ENCODE results near the gene ARHGAP15. TPM values are rescaled to one million over a fixed set of nuclear protein-coding genes. Genes with fewer than 3 reads are reported as not detected.

ARHGAP15 gene
- total and polyA plus RNA-seq, 8 donors: 0.69 to 5.2 (median 1.5) TPM

DNA sequence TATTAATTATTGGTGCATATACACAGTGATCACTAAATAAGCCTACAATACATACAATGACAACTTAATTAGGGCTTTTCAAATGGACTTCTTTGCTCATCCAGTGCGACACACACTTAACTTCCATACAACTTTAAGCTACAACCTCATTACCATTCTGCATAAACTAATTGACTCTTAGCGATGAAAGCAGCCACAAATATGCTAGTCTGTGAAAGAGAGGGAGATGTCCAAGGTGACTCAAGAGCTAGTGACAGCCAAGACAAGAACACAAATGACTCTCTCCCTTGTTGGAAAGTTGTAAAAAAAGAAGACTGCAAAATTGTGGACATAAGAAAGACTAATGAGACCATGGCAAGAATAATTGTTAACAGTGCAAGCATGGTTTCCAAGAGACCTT, 264.8 kb downstream of the ARHGAP15 start:
- Histone ChIP-seq H3K4me3 (no peak overlapping the region), H3K27ac (no peak overlapping the region), H3K36me3 (no peaks in the 10 kb centered on the region), H3K9me3 (no peaks in the 10 kb centered on the region), H3K4me1 (no peaks in the 10 kb centered on the region), H3K27me3 (no peaks in the 10 kb centered on the region)
- FAIRE-seq: no peak
- intact Hi-C loops (cut with DNase I): no loop called here
- ATAC-seq: no peak
- 93 to 97% methylated on average over 2 of the region's 2 CpGs for WGBS, 2 donors
- TF ChIP-seq, protein P1, sequence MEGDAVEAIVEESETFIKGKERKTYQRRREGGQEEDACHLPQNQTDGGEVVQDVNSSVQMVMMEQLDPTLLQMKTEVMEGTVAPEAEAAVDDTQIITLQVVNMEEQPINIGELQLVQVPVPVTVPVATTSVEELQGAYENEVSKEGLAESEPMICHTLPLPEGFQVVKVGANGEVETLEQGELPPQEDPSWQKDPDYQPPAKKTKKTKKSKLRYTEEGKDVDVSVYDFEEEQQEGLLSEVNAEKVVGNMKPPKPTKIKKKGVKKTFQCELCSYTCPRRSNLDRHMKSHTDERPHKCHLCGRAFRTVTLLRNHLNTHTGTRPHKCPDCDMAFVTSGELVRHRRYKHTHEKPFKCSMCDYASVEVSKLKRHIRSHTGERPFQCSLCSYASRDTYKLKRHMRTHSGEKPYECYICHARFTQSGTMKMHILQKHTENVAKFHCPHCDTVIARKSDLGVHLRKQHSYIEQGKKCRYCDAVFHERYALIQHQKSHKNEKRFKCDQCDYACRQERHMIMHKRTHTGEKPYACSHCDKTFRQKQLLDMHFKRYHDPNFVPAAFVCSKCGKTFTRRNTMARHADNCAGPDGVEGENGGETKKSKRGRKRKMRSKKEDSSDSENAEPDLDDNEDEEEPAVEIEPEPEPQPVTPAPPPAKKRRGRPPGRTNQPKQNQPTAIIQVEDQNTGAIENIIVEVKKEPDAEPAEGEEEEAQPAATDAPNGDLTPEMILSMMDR (IDR thresholded peaks at IDR 0.05): no peak
- DNase-seq: no peak

DNA sequence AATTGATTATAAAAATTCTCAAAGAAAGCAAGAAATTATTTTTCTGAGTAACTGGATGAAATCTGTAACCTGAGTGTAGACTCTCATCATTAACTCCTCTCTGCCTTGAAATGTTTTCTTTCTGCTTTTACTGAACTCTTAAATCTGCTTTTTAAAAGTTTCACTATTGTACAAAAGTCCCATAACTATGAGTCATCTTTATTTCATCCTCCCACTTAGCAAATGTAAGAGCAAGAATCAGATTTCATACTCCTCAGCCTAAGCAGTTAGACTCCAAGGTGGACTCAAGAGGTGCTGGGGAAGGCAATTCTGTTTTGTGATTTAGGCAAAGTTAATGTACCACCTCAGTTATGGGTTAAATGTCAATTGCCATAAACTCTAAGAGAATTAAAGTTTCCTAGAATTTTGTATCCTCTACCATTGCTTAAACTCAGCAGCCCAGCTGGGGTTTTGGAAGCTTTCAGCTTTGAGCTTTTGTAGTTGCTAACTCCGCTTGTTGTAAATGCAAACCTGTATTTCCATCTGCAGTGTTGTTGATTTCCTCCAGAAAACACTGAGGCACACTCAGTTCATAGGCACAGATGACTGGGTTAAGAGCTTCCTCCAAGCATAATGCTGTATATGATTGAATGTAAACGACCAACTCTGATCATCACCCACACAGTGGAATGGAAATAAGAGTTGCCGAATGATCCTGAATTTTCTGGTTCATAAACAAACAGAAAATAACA, 268.8 kb downstream of the ARHGAP15 start:
- H3K4me3 ChIP-seq: no peak overlapping the region
- WGBS, 2 donors: 64 to 81% methylated on average over 3 of the region's 3 CpGs

DNA sequence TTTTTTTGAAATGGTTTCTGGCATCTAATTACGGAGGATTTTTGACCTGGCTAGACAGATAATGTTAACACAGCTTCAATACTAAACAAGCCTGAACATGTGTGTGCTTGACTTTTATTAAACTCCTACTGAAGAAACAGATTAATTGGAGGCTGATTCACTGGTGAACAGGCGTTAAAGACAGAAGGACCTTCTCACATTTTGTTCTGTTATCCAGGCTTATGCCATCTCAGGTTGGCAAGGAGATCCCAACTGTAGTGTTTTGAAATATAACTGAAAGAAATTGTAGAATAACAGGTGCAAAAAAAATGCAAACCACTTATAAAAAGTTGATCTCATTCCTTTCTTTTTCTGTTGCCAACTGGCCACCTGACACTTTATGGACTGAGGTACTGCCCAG, 269.6 kb downstream of the ARHGAP15 start:
- Histone ChIP-seq H3K27ac (no peak overlapping the region), H3K9me3 (no peaks in the 10 kb centered on the region), H3K4me1 (no peaks in the 10 kb centered on the region), H3K36me3 (no peaks in the 10 kb centered on the region), H3K4me3 (no peak overlapping the region), H3K27me3 (no peaks in the 10 kb centered on the region)
- FAIRE-seq (no peak), DNase-seq (no peak), ATAC-seq (no peak)
- TF ChIP-seq, protein P1 (IDR thresholded peaks at IDR 0.05): no peak
- WGBS, 2 donors: 47 to 53% methylated on average over 2 of the region's 2 CpGs
- intact Hi-C loops (cut with DNase I): no loop called here

More for the DNA sequence above, 268.8 kb downstream of the ARHGAP15 start:
- Histone ChIP-seq H3K27me3 (no peaks in the 10 kb centered on the region), H3K4me1 (no peaks in the 10 kb centered on the region), H3K36me3 (no peaks in the 10 kb centered on the region), H3K27ac (no peak overlapping the region), H3K9me3 (no peaks in the 10 kb centered on the region)
- TF ChIP-seq, protein P1 (IDR thresholded peaks at IDR 0.05): no peak
- DNase-seq (no peak), ATAC-seq (no peak), FAIRE-seq (no peak)
- intact Hi-C loops (cut with DNase I): no loop called here

DNA sequence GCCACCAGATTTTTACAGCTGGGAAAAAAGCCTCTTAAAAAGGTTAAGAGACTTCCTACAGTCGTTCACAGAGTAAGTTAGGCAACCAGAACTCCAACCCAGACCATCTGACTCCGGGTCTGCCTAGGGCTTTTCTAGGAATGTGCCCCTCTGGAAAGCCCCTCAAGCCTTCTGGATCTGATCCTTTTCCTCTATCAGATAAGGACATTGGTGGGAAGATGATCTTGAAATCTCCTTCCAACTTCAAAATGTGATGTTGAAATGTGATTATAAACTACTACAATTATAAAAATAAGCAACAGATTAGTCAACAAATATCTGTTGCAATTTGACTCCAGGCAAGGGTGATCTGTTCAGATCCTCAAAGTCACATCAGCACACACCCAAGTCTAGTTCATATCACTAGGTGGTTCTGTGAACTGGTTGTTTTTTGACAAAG, 270.4 kb downstream of the ARHGAP15 start:
- Histone ChIP-seq H3K9me3 (no peaks in the 10 kb centered on the region), H3K4me1 (no peaks in the 10 kb centered on the region), H3K27me3 (no peaks in the 10 kb centered on the region), H3K4me3 (no peak overlapping the region), H3K36me3 (no peaks in the 10 kb centered on the region), H3K27ac (no peak overlapping the region)
- TF ChIP-seq, protein P1 (IDR thresholded peaks at IDR 0.05): no peak
- intact Hi-C loops (cut with DNase I): no loop called here
- DNase-seq: no peak
- 71 to 78% methylated on average over 2 of the region's 2 CpGs for WGBS, 2 donors
- FAIRE-seq: no peak
- no peak for ATAC-seq

DNA sequence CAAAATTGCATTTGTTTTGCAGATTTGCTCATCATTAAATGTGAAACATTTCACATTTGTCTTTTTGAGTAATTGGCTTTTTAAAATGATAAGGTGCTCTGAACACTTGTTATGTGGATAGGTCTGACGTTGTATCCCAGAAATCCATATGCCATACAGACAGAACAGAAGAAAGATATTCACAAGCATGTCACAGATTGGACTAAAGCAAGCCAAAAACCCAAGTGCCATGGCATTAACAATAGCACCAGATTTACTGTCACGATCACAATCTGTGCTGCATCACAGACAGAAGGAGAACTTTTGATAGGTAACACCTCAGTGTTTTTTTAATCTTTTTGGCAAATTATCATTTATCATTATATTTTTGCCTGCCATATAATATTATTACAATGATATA, 272.6 kb downstream of the ARHGAP15 start:
- TF ChIP-seq, protein P1 (IDR thresholded peaks at IDR 0.05): no peak
- no peak for ATAC-seq
- WGBS, 2 donors: 62 to 63% methylated on average over 2 of the region's 2 CpGs
- no peak for FAIRE-seq
- DNase-seq: no peak
- H3K27ac ChIP-seq: no peak overlapping the region
- H3K27me3 ChIP-seq: no peaks in the 10 kb centered on the region
- intact Hi-C loops (cut with DNase I): no loop called here
- H3K4me3 ChIP-seq: no peak overlapping the region
- no peaks in the 10 kb centered on the region for H3K36me3 ChIP-seq
- no peaks in the 10 kb centered on the region for H3K4me1 ChIP-seq
- H3K9me3 ChIP-seq: no peaks in the 10 kb centered on the region
